Prostate gland (tissue), 2 donors: ENCODE data around the gene ANTXRL. TPM values are rescaled to one million over a fixed set of nuclear protein-coding genes. Genes with fewer than 3 reads are reported as not detected.
"Not testable (repeated sequence)": the region's sequence is repeated elsewhere in the genome, so short reads cannot be mapped to it uniquely, and the experiment has no call there.

Experiments
- DNase-seq: peaks from one replicate; pipeline ENCODE4 v3.0.0-alpha.2; 2019; ENCODE audit warnings: low spot score
- H3K27ac ChIP-seq, 2 donors: fragments of 200-600 bp; sonication (generic); 2 replicates each; pipeline ENCODE4 v1.5.1; 2017 to 2019
- H3K27me3 ChIP-seq: fragments of 200-600 bp; sonication (generic); replicated peaks from 2 replicates; pipeline ENCODE4 v1.5.1; 2019; ENCODE audit not compliant: insufficient read depth
- H3K36me3 ChIP-seq, 2 donors: fragments of 200-600 bp; sonication (generic); 1 replicate in 1 of 2; 2 replicates in 1 of 2; pipeline versions ENCODE4 v1.5.1 to v1.8.1; 2017 to 2019
- H3K4me1 ChIP-seq: fragments of 200-600 bp; sonication (generic); replicated peaks from 2 replicates; pipeline ENCODE4 v1.5.1; 2019
- H3K4me3 ChIP-seq, 2 donors: fragments of 200-600 bp; sonication (generic); 2 replicates each; pipeline ENCODE4 v1.5.1; 2017 to 2019
- H3K9me3 ChIP-seq: fragments of 200-600 bp; sonication (generic); 2 replicates; pipeline ENCODE4 v1.5.1; 2017
- CTCF ChIP-seq, 4 experiments: fragments of 200-600 bp in 2 of 4; fragments of 450-650 bp in 2 of 4; sonication (generic) in 2 of 4; IDR thresholded peaks; 1 replicate in 3 of 4; 2 replicates in 1 of 4; pipeline ENCODE4 v1.5.1; 2016 to 2019; ENCODE audit warnings: antibody characterized with exemption in 4 of 4, mild to moderate bottlenecking in 2 of 4, moderate library complexity in 2 of 4
- POLR2A ChIP-seq: fragments of 450-650 bp; IDR thresholded peaks from one replicate; pipeline ENCODE4 v1.6.1; 2016; ENCODE audit warnings: antibody characterized with exemption, mild to moderate bottlenecking
- POLR2AphosphoS5 ChIP-seq: sonication (generic); formaldehyde crosslinking; IDR thresholded peaks from one replicate; pipeline ENCODE4 v1.6.1; 2017; ENCODE audit warnings: antibody characterized with exemption
- WGBS: methylation state at CpG from one replicate; pipeline ENCODE4 v1.1.5; 2018; 5-methylcytosine and 5-hydroxymethylcytosine counted together
- intact Hi-C: fragments of 100-400 bp; cut with DNase I; formaldehyde crosslinking; loops from one replicate; pipeline ENCODE4 v1.14.2; 2022
- total RNA-seq, 2 donors: library from RNA; depleted of rRNA; stranded (reverse); fragments of >200 nt; gene quantifications; one replicate each; pipeline ENCODE4 v1.1.0, GENCODE V29; 2016

Gene ANTXRL
- total RNA-seq, 2 donors from 2014 or later, result 3.4 TPM; not detected in 1

GRCh38 chr10:46330894-46331293 is 44.1 kb downstream of the ANTXRL start:
- Histone ChIP-seq H3K4me1 (no peaks in the 10 kb centered on the region), H3K27me3 (no peaks in the 10 kb centered on the region), H3K36me3 (no peaks in the 10 kb centered on the region), H3K9me3 (no peaks in the 10 kb centered on the region), H3K27ac (no peak overlapping the region), H3K4me3 (no peak overlapping the region)
- WGBS, result 80% methylated on average over 3 of the region's 3 CpGs
- DNase-seq, result no peak
- intact Hi-C loops, result no loop called here
- TF ChIP-seq CTCF (IDR thresholded peaks at IDR 0.05) (no peak), POLR2A (no peak), POLR2AphosphoS5 (no peak)

GRCh38 chr10:46365484-46365883 is 78.7 kb downstream of the ANTXRL start:
- H3K9me3 ChIP-seq, intact Hi-C loops, H3K36me3 ChIP-seq, DNase-seq, H3K27ac ChIP-seq, H3K4me1 ChIP-seq, H3K27me3 ChIP-seq, H3K4me3 ChIP-seq: not testable (repeated sequence)
- whole genome bisulfite sequencing, result 33% methylated on average over 1 of the region's 4 CpGs

GRCh38 chr10:46367209-46367608 is 80.4 kb downstream of the ANTXRL start:
- H3K36me3 ChIP-seq, H3K27ac ChIP-seq, H3K9me3 ChIP-seq, H3K4me3 ChIP-seq, H3K27me3 ChIP-seq, H3K4me1 ChIP-seq, intact Hi-C loops, DNase-seq: not testable (repeated sequence)
- WGBS, result 70% methylated on average over 2 of the region's 5 CpGs

- H3K4me1 ChIP-seq, H3K27me3 ChIP-seq, DNase-seq, H3K27ac ChIP-seq, H3K9me3 ChIP-seq, intact Hi-C loops, H3K4me3 ChIP-seq, H3K36me3 ChIP-seq: not testable (repeated sequence)
- no CpG with 5 or more reads among the region's 8 CpGs for WGBS
Observed at GRCh38 chr10:46367666-46368240, 81.0 kb downstream of the ANTXRL start.

- 90% methylated on average over 9 of the region's 11 CpGs for WGBS
- DNase-seq, H3K36me3 ChIP-seq, H3K9me3 ChIP-seq, H3K4me3 ChIP-seq, H3K27me3 ChIP-seq, intact Hi-C loops, H3K27ac ChIP-seq, H3K4me1 ChIP-seq: not testable (repeated sequence)
Observed at GRCh38 chr10:46368956-46369355, 82.2 kb downstream of the ANTXRL start.

GRCh38 chr10:46374410-46374809 is 87.6 kb downstream of the ANTXRL start:
- H3K9me3 ChIP-seq, H3K4me3 ChIP-seq, DNase-seq, H3K36me3 ChIP-seq, H3K4me1 ChIP-seq, H3K27me3 ChIP-seq, H3K27ac ChIP-seq, intact Hi-C loops: not testable (repeated sequence)
- WGBS, result 73% methylated on average over 2 of the region's 3 CpGs

GRCh38 chr10:46375406-46375805 is 88.6 kb downstream of the ANTXRL start, which contains the start of gene ANXA8L1:
ANXA8L1 (plus strand) TSS chr10:46375776; CDS start chr10:46375852, 76 bp downstream.
- DNase-seq, H3K4me3 ChIP-seq, H3K27me3 ChIP-seq, H3K36me3 ChIP-seq, H3K4me1 ChIP-seq, H3K27ac ChIP-seq, intact Hi-C loops, H3K9me3 ChIP-seq: not testable (repeated sequence)
- 64% methylated on average over 3 of the region's 11 CpGs for WGBS

GRCh38 chr10:46377022-46377421 is 90.2 kb downstream of the ANTXRL start:
- H3K4me1 ChIP-seq, intact Hi-C loops, H3K4me3 ChIP-seq, H3K36me3 ChIP-seq, H3K9me3 ChIP-seq, DNase-seq, H3K27ac ChIP-seq, H3K27me3 ChIP-seq: not testable (repeated sequence)
- WGBS, result no CpG with 5 or more reads among the region's 1 CpG

GRCh38 chr10:46377651-46378050 is 90.9 kb downstream of the ANTXRL start:
- H3K36me3 ChIP-seq, H3K27me3 ChIP-seq, H3K4me1 ChIP-seq, H3K27ac ChIP-seq, H3K9me3 ChIP-seq, DNase-seq, H3K4me3 ChIP-seq, intact Hi-C loops: not testable (repeated sequence)
- WGBS, result no CpG with 5 or more reads among the region's 4 CpGs

GRCh38 chr10:46378108-46378507 is 91.3 kb downstream of the ANTXRL start:
- H3K9me3 ChIP-seq, H3K36me3 ChIP-seq, H3K27ac ChIP-seq, H3K27me3 ChIP-seq, intact Hi-C loops, DNase-seq, H3K4me3 ChIP-seq, H3K4me1 ChIP-seq: not testable (repeated sequence)
- no CpG with 5 or more reads among the region's 8 CpGs for WGBS

GRCh38 chr10:46379233-46379848 is 92.5 kb downstream of the ANTXRL start:
- H3K9me3 ChIP-seq, DNase-seq, H3K4me1 ChIP-seq, H3K27ac ChIP-seq, H3K27me3 ChIP-seq, intact Hi-C loops, H3K4me3 ChIP-seq, H3K36me3 ChIP-seq: not testable (repeated sequence)
- 83% methylated on average over 2 of the region's 5 CpGs for WGBS
